GM12891 (cell line): ENCODE data around the gene IL3RA.
"Not testable (repeated sequence)": the region's sequence is repeated elsewhere in the genome, so short reads cannot be mapped to it uniquely, and the experiment has no call there.

Experiments
- POLR2A ChIP-seq: IDR thresholded peaks from 2 replicates; pipeline ENCODE4 v1.6.1; 2011; ENCODE audit warnings: low read depth, low read length, control low read depth
- TAF1 ChIP-seq: IDR thresholded peaks from 2 replicates; pipeline ENCODE4 v1.6.1; 2011; ENCODE audit warnings: low read depth, low read length, control low read depth

DNA sequence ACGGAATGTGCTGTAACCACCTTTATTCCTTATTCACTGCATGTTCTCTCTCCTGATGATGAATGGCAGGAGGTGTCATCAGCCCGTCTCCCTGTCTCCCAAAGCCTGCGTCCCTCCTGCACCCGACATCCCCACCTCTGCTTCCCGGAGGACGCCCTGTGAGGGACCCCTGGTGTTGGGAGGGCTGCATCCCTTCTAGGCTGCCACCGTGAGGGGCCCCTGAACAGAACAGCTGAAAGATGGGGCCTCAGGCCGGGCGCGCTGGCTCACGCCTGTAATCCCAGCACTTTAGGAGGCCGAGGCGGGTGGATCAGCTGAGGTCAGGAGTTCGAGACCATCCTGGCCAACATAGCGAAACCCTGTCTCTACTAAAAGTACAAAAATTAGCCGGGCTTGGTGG is 89.7 kb downstream of the IL3RA start:
- not testable (repeated sequence) for TF ChIP-seq POLR2A, TAF1
